Measurements from ENCODE around the gene MAX. TPM values are rescaled to one million over a fixed set of nuclear protein-coding genes. Genes with fewer than 3 reads are reported as not detected.

Gene MAX
- total and polyA plus RNA-seq, 2 experiments from 2014 or later = 25.0 to 27.7 TPM

- no peak overlapping the region for H3K27ac Mint-ChIP-seq
- ATAC-seq = no peak
- H3K4me1 Mint-ChIP-seq = no peaks in the 10 kb centered on the region
Measured at GRCh38 chr14:65025818-65026217, 76.5 kb downstream of the MAX start.

More at GRCh38 chr14:65025818-65026217, 76.5 kb downstream of the MAX start:
- Histone ChIP-seq H3K4me3 (no peak overlapping the region), H3F3A (replicated peaks; ENCODE audit: low read depth) (0 out of 2 replicates have a peak, but pooled peaks cover 3% of the 10 kb centered on the region), H2AFZ (no peak overlapping the region), H4K20me1 (replicated peaks; ENCODE audit: insufficient read depth) (0 out of 2 replicates have a peak, but pooled peaks cover 2% of the 10 kb centered on the region), H3K27ac (ENCODE audit: low read depth) (peak overlapping the region; percentile 55; the same call in 1 of the 2 replicates), H3K27me3 (ENCODE audit: insufficient read depth) (no peaks in the 10 kb centered on the region), H3K79me2 (replicated peaks; ENCODE audit: insufficient read depth) (no peaks in the 10 kb centered on the region), H3K4me1 (ENCODE audit: insufficient read depth) (no peaks in the 10 kb centered on the region), H3K9me2 (ENCODE audit: insufficient read depth) (no peaks in the 10 kb centered on the region), H3K4me2 (no peak overlapping the region), H3K36me3 (ENCODE audit: insufficient read depth) (peaks cover 5% of the 10 kb centered on the region)
- no peaks in the 10 kb centered on the region for H3K9me3 Mint-ChIP-seq
- no peak for DNase-seq (ENCODE audit: low spot score)
- no peak overlapping the region for H3K4me3 Mint-ChIP-seq
- no peaks in the 10 kb centered on the region for H3K27me3 Mint-ChIP-seq (ENCODE audit: insufficient read depth, low read depth, poor library complexity)
- no peak for TF ChIP-seq POLR2AphosphoS5 (IDR thresholded peaks at IDR 0.05; ENCODE audit: low read depth)
- no peak for TF ChIP-seq ETS1 (IDR thresholded peaks at IDR 0.05)
- no peak for TF ChIP-seq STAT1 (IDR thresholded peaks at IDR 0.05; ENCODE audit: unreplicated experiment)
- H3K36me3 Mint-ChIP-seq (ENCODE audit: low read depth) = peaks cover 13% of the 10 kb centered on the region

Small RNA genes within 50 kb of the gene (microRNA-seq; reads per million reads assigned to microRNA genes)
- gene MIR4706 = 1.3 reads per million

Small RNA genes within 50 kb of the gene (small RNA-seq; reads per million reads assigned to genes)
- gene MIR4706 (ENCODE audit: low replicate concordance) (not detected), gene RNU2-14P (ENCODE audit: low replicate concordance) (1.9 reads per million, percentile 80 among the genes with 10 or more reads in this experiment)

Other genes with a start within 250 kb of the MAX start
- 1.9 and 2.4 TPM in 2 replicates for gene SPTB, start 222.6 kb downstream of the MAX start, total RNA-seq (2014; rRNA removed; shearing (Covaris generic))
- 0.80 and 1.1 TPM in 2 replicates for gene SPTB, start 222.6 kb downstream of the MAX start, polyA plus RNA-seq (2016; fragmentation: Nextera tagmentation; extraction: Ambion mirVana)
- 24.7 and 42.0 TPM in 2 replicates for gene CHURC1, start 188.1 kb downstream of the MAX start, total RNA-seq (2014; rRNA removed; shearing (Covaris generic))
- gene CHURC1, start 188.1 kb downstream of the MAX start, polyA plus RNA-seq (2016; fragmentation: Nextera tagmentation; extraction: Ambion mirVana) = 218 and 225 TPM in 2 replicates
- gene GPX2, start 159.8 kb downstream of the MAX start, total RNA-seq (2014; rRNA removed; shearing (Covaris generic)) = 1.8 and 2.2 TPM in 2 replicates
- 0.78 TPM in 2 replicates for gene GPX2, start 159.8 kb downstream of the MAX start, polyA plus RNA-seq (2016; fragmentation: Nextera tagmentation; extraction: Ambion mirVana)
- gene RAB15, start 130.2 kb downstream of the MAX start, total RNA-seq (2014; rRNA removed; shearing (Covaris generic)) = 43.3 and 47.3 TPM in 2 replicates
- gene RAB15, start 130.2 kb downstream of the MAX start, polyA plus RNA-seq (2016; fragmentation: Nextera tagmentation; extraction: Ambion mirVana) = 17.4 and 20.0 TPM in 2 replicates
- gene FNTB, start 115.6 kb downstream of the MAX start, total RNA-seq (2014; rRNA removed; shearing (Covaris generic)) = 10.7 and 12.5 TPM in 2 replicates
- 7.8 and 8.6 TPM in 2 replicates for gene FNTB, start 115.6 kb downstream of the MAX start, polyA plus RNA-seq (2016; fragmentation: Nextera tagmentation; extraction: Ambion mirVana)

All from GM23338 (cell line).